Inferior parietal cortex (tissue), 1 donor: ENCODE measurements around the gene CST6.

ENCODE experiments used
- DNase-seq: peaks from one replicate; pipeline ENCODE4 v3.0.0-alpha.2; 2016; ENCODE audit errors: extremely low spot score

Gene CST6

DNA sequence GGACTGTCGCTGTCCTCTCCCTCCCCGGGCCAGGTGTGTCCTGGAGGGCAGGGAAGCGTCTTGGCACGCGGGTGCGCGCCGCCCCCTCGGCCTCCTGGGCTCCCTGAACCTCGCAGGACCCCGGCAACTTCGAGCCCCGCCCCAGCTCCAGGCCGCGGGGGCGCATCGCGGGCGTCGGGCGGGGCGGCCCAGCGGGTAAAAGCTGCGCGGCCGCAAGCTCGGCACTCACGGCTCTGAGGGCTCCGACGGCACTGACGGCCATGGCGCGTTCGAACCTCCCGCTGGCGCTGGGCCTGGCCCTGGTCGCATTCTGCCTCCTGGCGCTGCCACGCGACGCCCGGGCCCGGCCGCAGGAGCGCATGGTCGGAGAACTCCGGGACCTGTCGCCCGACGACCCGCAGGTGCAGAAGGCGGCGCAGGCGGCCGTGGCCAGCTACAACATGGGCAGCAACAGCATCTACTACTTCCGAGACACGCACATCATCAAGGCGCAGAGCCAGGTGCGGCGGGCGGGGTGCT is at the start of gene CST6:
CST6 (plus strand) TSS at position 224 of the 519 bp plus-strand sequence; CDS start at position 261, 37 bp downstream.
- no peak for DNase-seq

DNA sequence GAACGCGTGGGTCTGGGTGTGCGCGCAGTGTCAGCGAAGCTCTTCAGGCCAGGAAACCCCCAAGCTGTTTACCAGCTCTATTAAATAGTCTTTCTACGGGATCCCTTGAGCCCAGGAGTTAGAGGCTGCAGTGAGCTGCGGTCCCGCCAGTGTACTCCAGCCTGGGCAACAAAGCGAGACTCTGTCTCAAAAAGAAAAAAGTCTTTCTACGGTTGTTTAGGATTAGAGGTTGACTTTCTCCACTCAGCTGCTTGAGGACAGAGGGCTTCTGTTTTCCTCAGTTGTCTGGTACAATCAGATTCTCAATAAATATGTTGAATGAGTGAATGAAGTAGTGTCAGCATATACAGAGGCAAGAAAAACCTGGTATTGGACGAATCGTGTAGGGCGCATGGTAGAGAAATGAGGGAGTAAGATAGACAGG is 49.7 kb upstream of the CST6 start:
- DNase-seq, result no peak

DNA sequence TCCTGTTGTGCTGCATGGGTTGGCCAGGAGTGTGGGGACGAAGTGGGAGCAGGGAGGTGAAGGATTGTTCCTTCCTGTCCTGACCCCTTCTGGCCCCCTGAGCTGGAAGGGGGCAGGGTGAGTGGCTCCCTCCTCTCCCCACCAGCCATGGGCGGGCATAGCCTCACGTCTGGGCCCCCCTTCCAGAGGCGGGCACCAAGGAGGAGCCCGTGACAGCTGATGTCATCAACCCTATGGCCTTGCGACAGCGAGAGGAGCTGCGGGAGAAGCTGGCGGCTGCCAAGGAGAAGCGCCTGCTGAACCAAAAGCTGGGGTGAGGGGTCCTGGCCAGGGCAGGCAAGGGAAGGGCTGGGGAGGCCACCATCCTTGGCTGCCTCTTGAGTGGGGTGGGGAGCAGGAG is 46.9 kb upstream of the CST6 start:
- no peak for DNase-seq

GRCh38 chr11:65965986-65966762 is 45.6 kb upstream of the CST6 start:
- no peak for DNase-seq

- no peak for DNase-seq
Measured at GRCh38 chr11:65967329-65967934, 44.4 kb upstream of the CST6 start.

- DNase-seq, result no peak
Measured at GRCh38 chr11:65968600-65969482, 43.0 kb upstream of the CST6 start.

GRCh38 chr11:65972116-65972515 is 39.7 kb upstream of the CST6 start:
- no peak for DNase-seq

DNA sequence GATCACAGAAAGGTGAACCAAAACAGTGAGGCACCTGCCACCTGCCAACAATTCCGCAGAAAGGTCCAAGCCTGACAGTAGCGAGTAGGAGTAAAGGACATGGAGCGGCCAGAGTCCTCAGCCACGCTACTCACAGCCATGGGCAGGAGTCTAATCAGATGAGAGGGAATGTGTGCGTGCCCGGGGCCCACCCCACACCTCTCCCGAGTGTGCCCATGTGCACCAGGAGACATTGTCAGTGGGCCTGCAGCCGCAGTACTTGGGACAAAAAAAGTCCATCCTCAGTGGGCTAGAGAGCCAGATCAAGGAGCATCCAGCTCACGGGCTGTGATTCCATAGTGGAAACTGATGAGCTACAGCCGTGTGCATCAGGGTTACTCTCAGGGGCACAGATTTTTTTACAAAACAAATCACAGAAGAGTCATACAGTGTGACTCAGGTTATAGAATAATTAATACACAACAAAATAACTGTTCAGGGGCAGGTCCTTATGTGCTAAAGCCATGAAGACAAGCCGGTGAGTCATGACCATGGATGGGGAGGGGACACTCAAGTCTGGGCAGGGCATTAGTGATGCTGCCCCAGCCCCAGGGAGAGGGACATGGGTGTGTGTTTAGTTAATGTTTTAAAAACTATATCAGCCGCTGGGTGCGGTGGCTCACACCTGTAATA is 38.2 kb upstream of the CST6 start:
- no peak for DNase-seq

DNA sequence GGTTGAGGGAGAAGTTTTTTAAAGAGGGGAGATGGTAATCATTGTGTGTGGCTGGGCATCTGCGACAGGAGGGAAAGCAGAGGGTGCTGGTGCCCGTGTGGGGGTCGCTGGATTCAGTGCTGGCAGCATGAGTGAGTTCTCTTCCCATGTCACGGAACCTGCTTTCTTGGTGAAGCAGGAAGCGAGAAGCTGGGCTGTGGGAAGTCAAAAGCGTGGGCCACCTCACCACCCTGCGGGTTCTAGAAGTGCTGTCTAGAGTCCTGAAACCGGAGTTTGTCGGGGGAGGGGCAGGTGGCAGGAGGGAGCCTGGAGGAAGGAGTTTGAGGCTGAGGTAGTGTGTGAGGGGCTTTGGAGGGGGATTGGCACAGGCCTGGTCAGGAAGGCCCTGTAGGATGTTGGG is 36.0 kb upstream of the CST6 start:
- no peak for DNase-seq

- no peak for DNase-seq
Measured at GRCh38 chr11:65976216-65977176, 35.3 kb upstream of the CST6 start.

DNA sequence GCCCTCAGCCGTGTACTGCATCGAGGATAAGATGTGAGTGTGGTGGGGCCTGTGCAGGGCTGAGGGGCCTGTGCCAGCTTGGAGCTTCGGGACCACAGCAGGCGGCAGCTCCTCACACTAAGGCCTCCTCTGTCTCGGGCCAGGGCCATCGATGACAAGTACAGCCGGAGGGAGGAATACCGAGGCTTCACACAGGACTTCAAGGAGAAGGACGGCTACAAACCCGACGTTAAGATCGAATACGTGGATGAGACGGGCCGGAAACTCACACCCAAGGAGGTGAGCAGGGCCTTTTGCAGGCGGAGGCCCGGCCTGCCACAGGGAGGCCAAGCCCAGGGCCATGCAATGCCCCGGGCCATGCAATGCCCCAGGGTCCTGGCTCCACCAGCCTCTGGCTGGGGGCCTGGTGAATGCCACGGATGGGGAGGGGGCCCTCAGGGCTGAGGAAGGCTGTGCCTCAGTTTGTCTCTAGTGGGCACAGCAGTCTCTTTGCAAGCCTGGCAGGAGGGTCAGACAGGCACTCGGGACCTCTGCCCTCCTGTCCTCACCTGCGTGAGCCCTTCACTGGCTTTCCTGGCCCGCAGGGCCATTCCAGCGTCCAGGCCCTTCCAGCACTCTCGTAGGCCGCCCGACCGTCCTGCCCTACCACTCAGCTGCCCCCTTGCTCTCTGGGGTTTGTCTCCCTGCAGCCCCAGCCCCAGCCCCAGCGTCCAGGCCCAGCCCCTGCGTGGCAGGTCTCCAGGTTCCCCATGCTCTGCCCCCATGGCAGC is 34.0 kb upstream of the CST6 start:
- no peak for DNase-seq

DNA sequence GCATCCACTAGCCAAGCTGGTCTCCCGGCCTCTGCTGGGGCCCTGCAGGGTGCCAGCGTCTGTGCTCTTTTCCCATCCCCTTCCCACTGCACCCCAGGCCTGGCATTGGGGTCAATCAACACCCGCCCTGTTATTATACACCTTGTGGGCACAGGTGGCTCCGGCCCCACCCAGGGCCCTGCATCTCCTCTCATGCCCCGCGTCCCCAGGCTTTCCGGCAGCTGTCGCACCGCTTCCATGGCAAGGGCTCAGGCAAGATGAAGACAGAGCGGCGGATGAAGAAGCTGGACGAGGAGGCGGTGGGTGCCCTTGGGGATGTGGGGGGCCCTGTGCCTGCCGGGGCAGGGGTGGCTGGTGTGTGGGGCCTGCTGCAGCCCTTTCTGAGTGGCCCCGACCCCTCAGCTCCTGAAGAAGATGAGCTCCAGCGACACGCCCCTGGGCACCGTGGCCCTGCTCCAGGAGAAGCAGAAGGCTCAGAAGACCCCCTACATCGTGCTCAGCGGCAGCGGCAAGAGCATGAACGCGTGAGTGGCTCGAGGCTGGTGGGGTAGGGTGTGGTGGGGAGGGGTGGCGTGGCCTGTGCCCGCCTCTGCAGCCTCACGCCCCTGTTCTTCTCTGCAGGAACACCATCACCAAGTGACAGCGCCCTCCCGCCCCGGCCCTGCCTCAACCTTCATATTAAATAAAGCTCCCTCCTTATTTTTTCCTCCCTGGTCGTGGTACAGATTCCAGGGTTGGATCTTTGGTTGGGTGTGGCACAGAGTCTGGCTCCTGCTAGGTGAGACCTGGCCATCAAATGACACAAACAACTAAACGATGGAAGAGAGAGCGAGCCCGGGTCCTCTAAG is 33.2 kb upstream of the CST6 start:
- no peak for DNase-seq

DNA sequence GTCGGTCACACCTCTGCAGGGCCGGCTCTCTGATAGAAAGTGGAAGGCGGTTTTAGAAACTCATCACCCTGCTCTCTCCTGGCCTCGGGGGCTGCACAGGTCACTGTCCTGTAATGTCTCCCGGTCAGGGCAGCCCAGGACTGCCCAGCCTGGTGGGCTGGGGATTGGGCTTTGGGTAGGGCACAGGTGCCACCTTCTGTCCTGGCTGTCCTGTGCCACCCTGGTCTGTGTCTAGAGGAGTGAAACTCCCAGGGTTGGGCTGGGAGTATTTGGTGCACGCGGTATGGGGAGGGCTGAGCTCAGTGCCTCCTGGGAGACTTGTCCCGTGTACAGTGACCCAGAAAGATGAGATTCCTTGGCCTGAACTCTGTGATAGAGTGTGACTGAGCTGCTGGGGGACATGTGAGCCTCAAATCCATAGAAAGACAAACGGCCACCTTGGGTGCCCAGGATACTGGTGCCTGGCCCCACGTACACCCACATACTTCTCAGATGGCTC is 32.5 kb upstream of the CST6 start:
- DNase-seq, result no peak

DNA sequence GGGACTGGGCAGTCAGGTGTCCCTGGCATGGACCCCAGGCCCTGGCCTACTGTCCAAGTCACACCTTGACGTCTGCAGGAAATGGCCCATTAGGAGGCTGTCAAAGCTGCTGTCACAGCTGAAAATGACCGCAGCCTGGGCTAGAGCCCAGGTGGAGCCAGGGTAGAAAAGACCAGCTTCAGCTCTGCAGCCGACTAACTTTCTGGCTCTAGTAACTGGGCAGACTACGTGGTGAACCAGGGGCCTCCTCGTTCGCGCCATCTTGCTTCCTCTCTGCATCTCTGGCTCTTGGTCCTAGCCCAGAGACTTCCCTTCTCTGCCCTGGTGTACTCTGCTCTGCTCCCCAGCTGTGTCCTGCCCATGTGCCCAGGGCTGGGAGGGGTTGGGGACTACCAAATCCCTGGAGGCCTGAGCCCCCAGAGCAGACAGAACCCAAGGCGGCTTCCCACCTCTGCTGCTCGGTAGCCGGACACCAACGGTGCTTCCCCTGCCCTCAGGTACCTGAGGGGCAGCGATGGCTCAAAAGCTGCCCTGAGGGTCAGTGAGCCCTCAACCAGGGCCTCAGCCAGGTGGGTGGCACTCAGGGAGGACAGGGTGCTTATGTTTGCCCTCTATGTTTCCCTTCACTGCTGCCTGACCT is 30.6 kb upstream of the CST6 start:
- no peak for DNase-seq

DNA sequence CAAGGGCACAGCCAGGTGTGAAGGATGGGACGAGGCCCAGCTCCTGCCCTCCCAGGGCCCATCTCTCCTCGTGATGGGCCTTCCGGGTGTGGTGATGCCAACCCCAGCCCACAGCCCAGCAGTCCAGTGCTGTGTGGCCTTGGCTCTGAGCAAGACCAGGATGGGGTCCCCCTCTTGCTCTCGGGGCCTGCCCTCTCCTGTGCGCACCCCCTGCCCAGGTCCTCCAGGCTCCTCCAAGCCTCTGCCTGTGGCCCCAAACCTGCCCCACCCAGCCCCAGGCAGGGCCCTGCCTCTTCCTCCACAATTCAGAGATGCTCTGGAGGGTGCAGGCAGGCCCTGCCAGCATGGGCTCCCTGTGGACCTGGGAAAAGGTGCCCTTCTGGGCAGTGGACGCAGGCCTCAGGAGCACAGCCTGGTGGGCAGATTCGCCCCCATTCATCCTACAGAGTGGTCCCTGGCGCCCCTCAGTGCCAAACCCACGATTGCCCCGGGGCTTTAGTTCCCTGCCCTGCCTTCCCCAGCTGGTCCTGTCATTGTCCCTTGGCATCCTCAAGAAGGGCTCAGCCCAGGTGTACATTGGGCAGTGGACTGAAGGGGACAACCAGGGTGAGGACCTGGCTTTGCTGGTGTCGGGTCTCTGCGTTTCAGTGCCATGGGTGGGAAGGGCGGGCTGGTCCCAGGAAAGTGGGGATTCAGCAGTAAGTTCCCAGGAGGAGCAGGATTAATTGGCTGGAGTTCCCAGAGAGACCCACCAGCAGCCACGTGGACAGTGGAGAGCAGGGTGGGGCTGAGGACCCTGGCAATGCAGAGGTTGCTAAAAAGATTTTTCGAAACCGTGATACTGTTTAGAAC is 29.6 kb upstream of the CST6 start:
- DNase-seq, result no peak

GRCh38 chr11:65982824-65983588 is 28.8 kb upstream of the CST6 start:
- DNase-seq, result no peak
